GM12878 (cell line): Measurements from ENCODE around the gene SUGCT. TPM values are rescaled to one million over a fixed set of nuclear protein-coding genes. Genes with fewer than 3 reads are reported as not detected.
A peak's percentile ranks its signal among the peaks of the same experiment; 100 is the strongest.

Source experiments
- ATAC-seq: fragments of 200-7000 bp; cut with Tn5 transposase; 3 replicates; pipeline ENCODE4 v1.9.1; 2020; ENCODE audit warnings: mild to moderate bottlenecking, moderate library complexity
- BruUV-seq: library from RNA; stranded (reverse); fragments of 400-500 nt; replicated peaks from 2 replicates; lab custom pipeline; 2021; lab: Mats Ljungman, UMichigan
- CTCF ChIA-PET: fragments of 300-600 bp; sonication (Branson Sonifier 250); formaldehyde crosslinking; extraction: SDS; loops from one replicate; lab custom pipeline; 2021; ENCODE audit warnings: inconsistent platforms; lab: Yijun Ruan, JAX
- POLR2A ChIA-PET: fragments of 350-600 bp; formaldehyde crosslinking; extraction: SDS; loops from one replicate; lab custom pipeline; 2021; ENCODE audit warnings: inconsistent platforms; lab: Charles Lee
- RAD21 ChIA-PET: fragments of 300-600 bp; sonication (Branson Sonifier 250); formaldehyde crosslinking; loops from one replicate; lab custom pipeline; 2023; ENCODE audit warnings: antibody characterized with exemption; ENCODE audit not compliant: unreplicated experiment; lab: Charles Lee
- SMC1A ChIA-PET: fragments of 300-600 bp; sonication (Branson Sonifier 250); formaldehyde crosslinking; loops from one replicate; lab custom pipeline; 2023; ENCODE audit not compliant: unreplicated experiment, uncharacterized antibody; lab: Charles Lee
- DNase-seq: peaks from one replicate; pipeline ENCODE4 v3.0.0-alpha.2; 2011; ENCODE audit warnings: low read depth, low spot score
- FAIRE-seq: peaks from 3 replicates; lab custom pipeline; 2011; peaks lifted over from hg19 to GRCh38; lab: Jason Lieb, UNC
- H2AFZ ChIP-seq: 2 replicates; pipeline ENCODE4 v1.6.0; 2011; ENCODE audit warnings: low read depth, low read length, control low read depth; ENCODE audit not compliant: control insufficient read depth
- H3K27ac ChIP-seq: 2 replicates; pipeline ENCODE4 v1.5.1; 2011; ENCODE audit warnings: control low read depth; ENCODE audit not compliant: control insufficient read depth, insufficient read depth
- H3K27me3 ChIP-seq, 2 experiments: replicated peaks in 1 of 2; 2 replicates each; pipeline versions ENCODE4 v1.6.0 to v1.6.1; 2011; ENCODE audit warnings: low read length in 1 of 2; ENCODE audit not compliant: control insufficient read depth in 2 of 2, insufficient read depth in 2 of 2
- H3K36me3 ChIP-seq, 2 experiments: 2 replicates each; pipeline ENCODE4 v1.5.1; 2011; ENCODE audit warnings: low read length in 1 of 2; ENCODE audit not compliant: control insufficient read depth in 2 of 2, insufficient read depth in 2 of 2
- H3K4me1 ChIP-seq: 2 replicates; pipeline ENCODE4 v1.6.1; 2011; ENCODE audit warnings: mild to moderate bottlenecking, low read length, moderate library complexity, mixed read lengths; ENCODE audit not compliant: control insufficient read depth, insufficient read depth
- H3K4me2 ChIP-seq: 2 replicates; pipeline ENCODE4 v1.6.0; 2011; ENCODE audit warnings: control low read depth; ENCODE audit not compliant: control insufficient read depth, insufficient read depth
- H3K4me3 ChIP-seq: fragments of 200-600 bp; sonication (generic); 2 replicates; pipeline ENCODE4 v1.5.1; 2016
- H3K79me2 ChIP-seq: 2 replicates; pipeline ENCODE4 v1.6.0; 2011; ENCODE audit warnings: low read length; ENCODE audit not compliant: control insufficient read depth, insufficient read depth
- H3K9ac ChIP-seq: 2 replicates; pipeline ENCODE4 v1.8.0; 2011; ENCODE audit warnings: low read length, control low read depth, mixed read lengths; ENCODE audit not compliant: control insufficient read depth, insufficient read depth
- H3K9me3 ChIP-seq: replicated peaks from 3 replicates; pipeline ENCODE4 v1.5.1; 2011; ENCODE audit warnings: mild to moderate bottlenecking, low read length; ENCODE audit not compliant: control insufficient read depth, insufficient read depth
- H4K20me1 ChIP-seq: 2 replicates; pipeline ENCODE4 v1.6.0; 2011; ENCODE audit not compliant: control insufficient read depth, insufficient read depth
- PRDM15 ChIP-seq: fragments of 450-650 bp; formaldehyde crosslinking; IDR thresholded peaks from 2 replicates; pipeline ENCODE4 v1.4.0; 2020; ENCODE audit warnings: mild to moderate bottlenecking, moderate library complexity
- RBBP5 ChIP-seq: fragments of 200-600 bp; sonication (generic); conservative IDR thresholded peaks from 2 replicates; pipeline ENCODE4 v1.6.1; 2016
- USF1 ChIP-seq: IDR thresholded peaks from 2 replicates; pipeline ENCODE4 v1.6.1; 2011; ENCODE audit warnings: borderline replicate concordance, low read depth, mild to moderate bottlenecking, moderate library complexity, mixed read lengths, low read length; ENCODE audit not compliant: insufficient read depth; ENCODE audit errors: extremely low read length
- WGBS: methylation state at CpG from one replicate; pipeline ENCODE4 v1.1.6; 2016; ENCODE audit warnings: low lambda C conversion rate; ENCODE audit not compliant: insufficient replicate concordance, insufficient coverage; ENCODE audit errors: missing lambda C conversion rate; 5-methylcytosine and 5-hydroxymethylcytosine counted together
- in situ Hi-C: fragments of 300-500 bp; cut with MboI; formaldehyde crosslinking; loops from 9 replicates; pipeline ENCODE4 v1.14.3; 2018; ENCODE audit warnings: mixed read lengths
- intact Hi-C: fragments of 100-400 bp; cut with micrococcal nuclease; formaldehyde crosslinking; loops from one replicate; pipeline ENCODE4 v1.14.2; 2022; ENCODE audit not compliant: unreplicated experiment
- polyA plus RNA-seq, 11 experiments: library from polyadenylated mRNA; depleted of rRNA in 4 of 11; unstranded in 6 of 11; stranded (reverse) in 5 of 11; fragments of >200 nt; fragmentation: Nextera tagmentation in 4 of 11; fragmentation: Illumina TruSeq in 1 of 11; extraction: Ambion mirVana in 4 of 11; extraction: Trizol in 1 of 11; gene quantifications; 1 replicate in 1 of 11; 2 replicates in 10 of 11; pipeline versions ENCODE4 v1.2.1 to v1.2.3, GENCODE V29; 2011 to 2016; ENCODE audit warnings: inconsistent platforms in 2 of 11, missing spikeins in 2 of 11, low read depth in 1 of 11
- total RNA-seq, 4 experiments: library from RNA; depleted of rRNA in 3 of 4; stranded (reverse); fragments of >200 nt in 3 of 4; fragmentation: Illumina TruSeq in 1 of 4; extraction: Trizol in 1 of 4; gene quantifications; 2 replicates each; pipeline versions ENCODE4 v1.2.1 to v1.2.3, GENCODE V29; 2013 to 2021
- TF ChIP-seq, protein P1 (sequence below): fragments of 450-650 bp; IDR thresholded peaks from 2 replicates; pipeline ENCODE4 v1.6.1; 2016; ENCODE audit warnings: mild to moderate bottlenecking, moderate library complexity, borderline replicate concordance

The SUGCT gene
- total and polyA plus RNA-seq, 10 of the 15 experiments (the other 5 are each of a cell fraction or from before 2014, with no cell fraction given): 0.08 to 1.2 (median 0.67) TPM; not detected in 1

DNA sequence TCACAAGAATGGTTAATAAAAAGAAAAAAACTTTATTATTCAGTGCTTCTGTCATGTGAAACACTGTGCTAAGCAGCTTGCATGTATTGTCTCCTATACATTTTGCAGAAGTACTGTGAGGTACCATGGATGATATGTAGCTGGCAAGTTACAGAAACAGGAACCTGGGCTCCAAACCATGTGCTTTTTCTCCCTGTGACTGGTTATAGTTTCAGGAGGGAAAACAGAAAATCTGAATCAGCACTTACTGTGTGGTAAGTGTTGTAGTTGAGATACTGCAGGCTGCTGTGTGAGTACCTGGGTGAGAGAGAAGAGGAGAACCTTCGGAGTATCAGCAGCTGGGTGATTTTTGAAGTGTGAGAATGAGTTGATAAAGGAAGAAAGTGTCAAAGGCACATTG is 285.0 kb downstream of the SUGCT start:
- CTCF ChIA-PET: no interaction called here
- intact Hi-C loops: no loop called here
- no CpG with 5 or more reads among the region's 1 CpG for WGBS

More for the DNA sequence above, 285.0 kb downstream of the SUGCT start:
- Histone ChIP-seq H4K20me1 (no peaks in the 10 kb centered on the region), H3K4me2 (no peak overlapping the region), H3K27ac (no peak overlapping the region), H3K9ac (no peak overlapping the region), H2AFZ (no peak overlapping the region), H3K4me1 (no peaks in the 10 kb centered on the region), H3K36me3 (no peaks in the 10 kb centered on the region), H3K27me3 (no peaks in the 10 kb centered on the region), H3K9me3 (no peaks in the 10 kb centered on the region), H3K79me2 (no peaks in the 10 kb centered on the region), H3K4me3 (no peak overlapping the region)
- ChIA-PET RAD21 (no interaction called here), POLR2A (no interaction called here), SMC1A (no interaction called here)
- no peak for TF ChIP-seq PRDM15
- no peak for TF ChIP-seq RBBP5
- TF ChIP-seq, protein P1, sequence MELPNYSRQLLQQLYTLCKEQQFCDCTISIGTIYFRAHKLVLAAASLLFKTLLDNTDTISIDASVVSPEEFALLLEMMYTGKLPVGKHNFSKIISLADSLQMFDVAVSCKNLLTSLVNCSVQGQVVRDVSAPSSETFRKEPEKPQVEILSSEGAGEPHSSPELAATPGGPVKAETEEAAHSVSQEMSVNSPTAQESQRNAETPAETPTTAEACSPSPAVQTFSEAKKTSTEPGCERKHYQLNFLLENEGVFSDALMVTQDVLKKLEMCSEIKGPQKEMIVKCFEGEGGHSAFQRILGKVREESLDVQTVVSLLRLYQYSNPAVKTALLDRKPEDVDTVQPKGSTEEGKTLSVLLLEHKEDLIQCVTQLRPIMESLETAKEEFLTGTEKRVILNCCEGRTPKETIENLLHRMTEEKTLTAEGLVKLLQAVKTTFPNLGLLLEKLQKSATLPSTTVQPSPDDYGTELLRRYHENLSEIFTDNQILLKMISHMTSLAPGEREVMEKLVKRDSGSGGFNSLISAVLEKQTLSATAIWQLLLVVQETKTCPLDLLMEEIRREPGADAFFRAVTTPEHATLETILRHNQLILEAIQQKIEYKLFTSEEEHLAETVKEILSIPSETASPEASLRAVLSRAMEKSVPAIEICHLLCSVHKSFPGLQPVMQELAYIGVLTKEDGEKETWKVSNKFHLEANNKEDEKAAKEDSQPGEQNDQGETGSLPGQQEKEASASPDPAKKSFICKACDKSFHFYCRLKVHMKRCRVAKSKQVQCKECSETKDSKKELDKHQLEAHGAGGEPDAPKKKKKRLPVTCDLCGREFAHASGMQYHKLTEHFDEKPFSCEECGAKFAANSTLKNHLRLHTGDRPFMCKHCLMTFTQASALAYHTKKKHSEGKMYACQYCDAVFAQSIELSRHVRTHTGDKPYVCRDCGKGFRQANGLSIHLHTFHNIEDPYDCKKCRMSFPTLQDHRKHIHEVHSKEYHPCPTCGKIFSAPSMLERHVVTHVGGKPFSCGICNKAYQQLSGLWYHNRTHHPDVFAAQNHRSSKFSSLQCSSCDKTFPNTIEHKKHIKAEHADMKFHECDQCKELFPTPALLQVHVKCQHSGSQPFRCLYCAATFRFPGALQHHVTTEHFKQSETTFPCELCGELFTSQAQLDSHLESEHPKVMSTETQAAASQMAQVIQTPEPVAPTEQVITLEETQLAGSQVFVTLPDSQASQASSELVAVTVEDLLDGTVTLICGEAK: peak; percentile 20; the same call in 1 of the 2 replicates
- no peak for TF ChIP-seq USF1
- FAIRE-seq: no peak
- no peak for ATAC-seq
- in situ Hi-C loops: no loop called here
- BruUV-seq: no TSS peak
- no peak for DNase-seq
